Esophagus mucosa (tissue), 1 donor: ENCODE measurements around the gene PITPNC1. TPM values are rescaled to one million over a fixed set of nuclear protein-coding genes. Genes with fewer than 3 reads are reported as not detected.

Experiments
- ATAC-seq: fragments of 200-7000 bp; cut with Tn5 transposase; one replicate; pipeline ENCODE4 v1.9.1; 2020
- total RNA-seq: library from RNA; stranded (reverse); gene quantifications from one replicate; pipeline ENCODE4 v1.2.4, GENCODE V29; 2023
- donor health status: DM: yes; HTN: yes; CAD: no.

The PITPNC1 gene
- total RNA-seq, 1 donor from 2014 or later, result 16.0 TPM

DNA sequence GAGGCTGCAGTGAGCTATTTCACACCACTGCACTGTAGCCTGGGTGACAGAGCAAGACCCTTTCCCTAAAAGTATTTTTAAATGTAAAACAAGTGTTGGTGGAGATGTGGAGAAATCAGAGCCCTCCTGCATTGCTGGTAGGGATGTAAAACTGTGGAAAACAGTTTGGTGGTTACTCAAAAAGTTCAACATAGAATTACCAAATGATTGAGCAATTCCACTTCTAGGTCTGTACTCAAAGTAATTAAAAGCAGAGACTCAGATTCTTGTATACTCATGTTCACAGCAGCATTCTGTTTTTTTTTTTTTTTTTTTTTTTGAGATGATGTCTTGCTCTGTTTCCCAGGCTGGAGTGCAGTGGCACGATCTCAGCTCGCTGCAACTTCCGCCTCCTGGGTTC is 141.8 kb downstream of the PITPNC1 start:
- ATAC-seq, result no peak

DNA sequence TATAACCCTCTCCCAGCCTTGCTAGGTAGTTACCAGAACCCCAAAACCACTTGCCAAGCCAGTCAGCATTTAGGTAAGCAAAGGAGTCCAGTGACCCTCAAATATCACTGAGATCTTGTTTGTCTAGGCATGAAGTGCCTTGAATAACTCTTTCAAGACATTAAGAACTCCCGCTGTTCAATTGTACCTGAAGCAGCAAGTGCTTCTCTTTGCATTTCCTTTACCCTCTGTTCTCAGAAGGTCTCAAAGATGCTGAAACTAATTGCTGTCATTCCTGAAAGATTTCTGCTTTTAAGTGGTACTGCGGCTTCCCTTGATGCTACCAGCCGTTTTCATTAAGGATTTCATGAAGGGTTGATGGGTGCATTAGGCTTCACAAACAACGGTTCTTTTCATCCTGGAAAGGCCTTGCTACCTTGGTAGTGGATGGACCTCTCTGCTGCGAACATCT is 142.7 kb downstream of the PITPNC1 start:
- no peak for ATAC-seq

DNA sequence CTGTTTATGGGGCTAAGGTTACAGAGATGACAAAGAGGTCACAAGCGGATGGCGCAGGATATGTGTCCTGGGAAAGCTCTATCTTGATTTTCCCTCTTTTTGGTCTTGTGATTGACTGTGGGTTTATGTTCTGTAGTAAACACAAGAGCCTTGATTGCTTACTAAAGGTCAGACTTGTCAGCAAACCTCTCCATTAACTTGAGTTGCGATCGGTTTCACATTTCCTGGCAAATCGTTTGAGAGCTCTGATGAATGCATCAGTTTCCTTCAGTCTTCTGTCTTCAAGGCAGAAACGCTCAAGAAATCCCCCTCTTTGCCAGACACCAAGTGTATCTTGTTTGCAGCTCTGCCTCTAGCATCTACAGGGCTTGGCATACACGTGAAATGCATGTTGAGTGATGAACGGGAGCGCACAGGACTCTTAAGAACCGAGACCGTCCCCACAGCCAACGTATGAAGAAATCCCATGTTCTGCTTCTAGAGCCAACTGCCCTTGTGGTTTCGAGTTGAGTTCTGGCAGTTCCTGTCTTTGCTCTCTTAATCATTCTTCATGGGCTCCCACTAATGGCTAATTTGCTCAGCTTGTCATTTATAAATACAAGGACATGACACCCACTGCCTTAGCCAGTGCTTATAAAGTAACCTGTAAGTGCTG is 143.3 kb downstream of the PITPNC1 start:
- ATAC-seq, result no peak

- ATAC-seq, result no peak
Observed at GRCh38 chr17:67520916-67521774, 144.1 kb downstream of the PITPNC1 start.

- ATAC-seq, result no peak
Observed at GRCh38 chr17:67521775-67522069, 144.6 kb downstream of the PITPNC1 start.

- no peak for ATAC-seq
Observed at GRCh38 chr17:67523101-67523500, 146.0 kb downstream of the PITPNC1 start.

- no peak for ATAC-seq
Observed at GRCh38 chr17:67525239-67526135, 148.4 kb downstream of the PITPNC1 start.

DNA sequence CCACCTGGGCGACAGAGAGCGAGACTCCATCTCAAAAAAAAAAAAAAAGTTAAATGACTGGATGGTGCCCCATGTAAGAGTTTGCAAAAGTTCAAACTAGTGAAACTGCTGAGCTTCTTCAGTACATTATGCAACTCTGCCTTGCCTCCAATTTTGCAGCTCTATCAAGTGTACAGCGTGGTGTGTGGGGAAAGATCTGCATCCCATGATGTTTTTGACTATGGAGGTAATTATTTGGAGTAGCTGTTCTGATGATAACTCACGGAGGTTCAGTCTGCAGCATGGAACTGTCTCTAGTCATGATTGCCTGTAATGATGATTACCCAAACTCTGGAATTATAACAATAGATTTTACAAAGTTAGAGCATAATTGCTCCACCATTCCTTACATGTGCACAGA is 149.6 kb downstream of the PITPNC1 start:
- no peak for ATAC-seq

DNA sequence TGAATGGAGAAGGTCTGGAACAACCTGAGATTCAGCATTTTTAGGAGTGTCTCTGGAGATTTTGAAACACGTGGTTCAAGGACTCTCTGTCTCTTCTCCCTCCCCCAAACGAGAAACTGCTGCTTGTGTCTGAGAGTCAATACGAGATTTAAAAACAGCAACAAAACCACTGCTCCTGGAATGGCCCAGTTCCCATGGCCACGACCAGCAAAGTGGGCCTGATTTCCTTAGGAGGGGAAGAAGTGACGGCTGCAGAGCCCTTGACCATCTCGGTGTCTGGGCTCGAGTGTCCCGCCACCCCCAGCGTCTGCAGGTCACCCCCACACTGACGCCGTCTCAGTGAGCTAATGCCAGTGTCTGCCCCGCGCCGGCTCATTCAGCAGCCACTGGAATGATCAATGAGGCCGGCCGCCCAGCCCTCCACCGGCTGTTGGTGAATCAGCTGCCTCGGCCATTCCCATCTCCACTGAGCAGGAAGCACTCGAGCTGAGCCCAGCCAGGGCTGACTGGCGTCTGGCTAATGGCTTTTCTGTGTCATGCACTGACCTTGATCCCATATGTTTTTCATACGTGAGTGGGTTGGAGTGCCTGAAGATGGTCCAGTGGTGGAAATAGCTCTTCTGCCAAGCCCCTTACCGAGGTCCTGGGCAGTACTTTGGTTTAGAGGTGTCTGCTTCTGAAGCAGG is 151.8 kb downstream of the PITPNC1 start:
- ATAC-seq, result peak; percentile 81

GRCh38 chr17:67531291-67531690 is 154.2 kb downstream of the PITPNC1 start:
- no peak for ATAC-seq

- ATAC-seq, result no peak
Observed at GRCh38 chr17:67532326-67532871, 155.3 kb downstream of the PITPNC1 start.

- no peak for ATAC-seq
Observed at GRCh38 chr17:67534941-67535340, 157.9 kb downstream of the PITPNC1 start.

DNA sequence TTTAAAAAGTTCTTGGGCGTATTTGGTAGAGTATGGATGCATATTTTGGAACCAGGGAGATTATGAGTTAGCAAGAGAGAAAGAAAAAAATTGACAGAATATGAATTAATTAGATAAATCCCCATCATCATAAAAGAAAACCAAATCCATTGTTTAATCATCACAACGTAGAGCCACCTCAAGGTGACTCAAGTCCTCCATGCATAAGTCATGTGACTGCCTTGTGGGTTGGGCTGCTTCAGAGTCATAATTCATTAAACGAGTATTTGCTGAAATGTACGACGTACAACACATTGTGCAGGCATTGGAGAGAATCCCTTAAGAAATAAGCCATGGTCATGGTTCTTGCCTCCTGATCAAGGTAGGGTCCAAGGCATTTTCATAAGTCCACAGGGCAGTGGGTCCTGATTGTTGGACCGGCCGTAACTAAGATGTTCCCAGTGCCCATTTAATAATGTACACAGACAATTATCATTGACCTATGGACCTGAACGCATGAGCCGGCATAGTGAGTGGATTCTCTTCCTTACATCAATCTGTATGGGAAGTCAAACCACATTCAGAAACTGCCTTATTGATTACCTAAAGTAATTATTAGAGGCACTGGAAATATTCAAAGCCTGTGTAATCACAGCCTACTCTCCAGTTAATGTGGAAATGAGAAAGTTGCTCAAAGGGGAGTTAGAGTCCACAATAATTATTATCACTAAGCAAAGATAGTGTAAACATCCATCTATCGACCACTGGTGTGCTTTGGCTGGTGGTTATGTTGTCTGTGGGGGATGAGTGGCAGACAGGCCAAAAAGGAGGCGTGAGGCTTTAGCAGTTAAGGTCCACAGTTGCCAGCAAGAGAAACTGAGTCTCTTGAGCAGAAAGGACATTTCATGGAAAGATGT is 165.4 kb downstream of the PITPNC1 start:
- peak; percentile 46 for ATAC-seq

- ATAC-seq, result no peak
Observed at GRCh38 chr17:67544364-67544955, 167.4 kb downstream of the PITPNC1 start.

- ATAC-seq, result peak; percentile 56
Observed at GRCh38 chr17:67546578-67547527, 169.8 kb downstream of the PITPNC1 start.

- ATAC-seq, result no peak
Observed at GRCh38 chr17:67548693-67549092, 171.6 kb downstream of the PITPNC1 start.

DNA sequence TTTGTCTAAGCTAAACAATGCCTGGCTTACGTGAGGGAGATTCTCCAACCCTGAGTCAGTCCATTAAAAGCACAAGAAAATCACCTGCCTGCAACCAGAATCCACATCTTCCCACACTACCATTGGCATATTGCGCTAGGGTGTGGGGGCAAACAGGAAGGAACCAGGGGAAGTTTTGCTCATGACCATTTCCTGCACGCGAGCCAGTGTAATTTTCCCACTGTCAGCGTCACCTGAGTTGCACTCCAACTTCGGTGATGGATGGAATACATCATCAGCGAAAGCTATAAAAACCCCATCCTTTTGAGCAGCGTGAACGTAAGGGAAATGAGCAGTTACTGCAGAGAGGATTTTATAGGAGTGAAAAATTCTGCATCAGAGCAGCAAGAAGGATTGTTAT is 172.7 kb downstream of the PITPNC1 start:
- ATAC-seq, result no peak

DNA sequence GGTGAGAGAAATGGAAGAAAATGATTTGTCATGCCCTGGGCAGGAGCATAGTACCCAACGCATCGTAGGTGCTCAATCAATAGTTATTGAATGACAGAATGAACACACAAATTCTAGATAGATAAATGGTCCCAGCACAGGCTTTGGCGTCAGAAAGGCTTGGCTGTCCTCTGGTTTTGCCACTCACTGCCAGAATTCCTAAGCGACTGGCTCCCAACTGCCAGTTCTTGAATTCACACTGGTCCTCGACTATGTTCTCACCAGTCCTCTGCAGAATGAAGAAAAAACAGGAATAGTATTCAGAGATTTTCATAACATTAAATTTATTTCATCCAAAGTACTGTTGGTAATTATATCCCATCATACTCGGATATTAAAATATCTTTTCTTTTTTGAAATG is 177.6 kb downstream of the PITPNC1 start:
- ATAC-seq, result no peak

DNA sequence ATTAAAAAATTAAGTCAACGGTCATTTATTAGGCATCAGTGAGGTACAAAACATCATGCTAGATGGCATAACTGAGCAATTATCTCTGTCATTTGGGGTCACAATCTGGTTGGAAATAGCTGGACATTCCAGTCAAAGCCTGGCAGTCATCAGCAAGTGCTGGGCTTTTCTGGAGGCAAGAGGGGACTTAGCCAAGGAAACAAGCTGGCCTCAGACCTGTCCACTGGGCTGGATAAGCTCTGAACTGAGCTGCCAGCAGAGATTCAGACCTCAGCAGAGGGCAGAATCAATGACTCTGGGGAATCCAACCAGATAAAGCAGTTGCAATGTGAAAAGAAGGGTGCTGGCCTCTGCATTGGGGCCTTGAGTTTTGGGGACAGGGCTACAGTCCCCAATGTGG is 178.8 kb downstream of the PITPNC1 start:
- no peak for ATAC-seq
